PC-3 (cell line): ENCODE measurements around the gene PRUNE2.

Experiments used
- CTCF ChIP-seq: fragments of 300-600 bp; sonication (generic); conservative IDR thresholded peaks from 2 replicates; pipeline ENCODE4 v1.5.1; 2017; ENCODE audit warnings: antibody characterized with exemption, low read depth, mild to moderate bottlenecking, low read length
- EZH2 ChIP-seq: fragments of 300-600 bp; sonication (generic); IDR thresholded peaks from one replicate; pipeline ENCODE4 v1.6.1; 2017; ENCODE audit warnings: antibody characterized with exemption, mild to moderate bottlenecking, low read length; ENCODE audit not compliant: unreplicated experiment

DNA sequence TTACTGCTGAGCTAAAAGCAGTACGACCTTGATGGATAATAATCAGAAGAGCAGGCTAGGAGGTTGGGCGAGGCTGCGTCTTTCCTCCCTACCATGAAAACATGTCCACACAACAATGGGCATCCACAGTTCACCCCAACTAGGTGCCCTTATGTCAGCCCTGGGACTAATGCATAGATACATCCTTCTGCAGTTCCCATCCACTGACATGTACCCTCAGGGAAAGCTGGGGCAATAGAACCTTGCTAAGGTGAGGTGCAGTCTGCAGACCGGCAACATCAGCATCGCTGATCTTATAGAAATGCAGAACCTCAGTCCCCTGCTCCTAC, 697 bp upstream of the PRUNE2 start:
- TF ChIP-seq CTCF (no peak), EZH2 (no peak)
